Peyer's patch (tissue), 4 donors: ENCODE results near the gene CBLB. TPM values are rescaled to one million over a fixed set of nuclear protein-coding genes. Genes with fewer than 3 reads are reported as not detected.

Experiments
- DNase-seq, 3 donors: peaks; one replicate each; pipeline ENCODE4 v3.0.0-alpha.2; 2017 to 2019
- H3K27ac ChIP-seq, 4 donors: fragments of 200-600 bp; sonication (generic); one replicate each; pipeline ENCODE4 v1.5.1; 2016 to 2019
- H3K27me3 ChIP-seq, 2 donors: fragments of 200-600 bp; sonication (generic); one replicate each; pipeline ENCODE4 v1.5.1; 2019
- H3K36me3 ChIP-seq, 3 donors: fragments of 200-600 bp; sonication (generic); one replicate each; pipeline ENCODE4 v1.5.1; 2016 to 2019
- H3K4me1 ChIP-seq, 4 donors: fragments of 200-600 bp; sonication (generic); one replicate each; pipeline ENCODE4 v1.5.1; 2016 to 2019
- H3K4me3 ChIP-seq, 4 donors: fragments of 200-600 bp; sonication (generic); 1 replicate in 3 of 4; 2 replicates in 1 of 4; pipeline ENCODE4 v1.5.1; 2016 to 2019; ENCODE audit warnings: mild to moderate bottlenecking in 1 of 4
- H3K9me3 ChIP-seq, 4 donors: fragments of 200-600 bp; sonication (generic); one replicate each; pipeline ENCODE4 v1.5.1; 2016 to 2019; ENCODE audit warnings: mild to moderate bottlenecking in 1 of 4
- POLR2A ChIP-seq, 2 donors: fragments of 450-650 bp; IDR thresholded peaks; one replicate each; pipeline ENCODE4 v1.5.1; 2017; ENCODE audit warnings: antibody characterized with exemption in 2 of 2, mild to moderate bottlenecking in 2 of 2, moderate library complexity in 2 of 2
- total RNA-seq, 4 donors: library from RNA; depleted of rRNA; stranded (reverse); fragments of >200 nt; gene quantifications; one replicate each; pipeline ENCODE4 v1.1.0, GENCODE V29; 2016
- TF ChIP-seq, protein P1 (sequence below), 6 experiments: fragments of 450-650 bp in 4 of 6; fragments of 200-600 bp in 2 of 6; sonication (generic) in 1 of 6; IDR thresholded peaks; one replicate each; pipeline ENCODE4 v1.5.1; 2017 to 2019; ENCODE audit warnings: antibody characterized with exemption in 6 of 6, mild to moderate bottlenecking in 3 of 6, moderate library complexity in 1 of 6

Gene CBLB
- total RNA-seq, 4 donors from 2014 or later, result 58.6 to 112 (median 84.5) TPM

DNA sequence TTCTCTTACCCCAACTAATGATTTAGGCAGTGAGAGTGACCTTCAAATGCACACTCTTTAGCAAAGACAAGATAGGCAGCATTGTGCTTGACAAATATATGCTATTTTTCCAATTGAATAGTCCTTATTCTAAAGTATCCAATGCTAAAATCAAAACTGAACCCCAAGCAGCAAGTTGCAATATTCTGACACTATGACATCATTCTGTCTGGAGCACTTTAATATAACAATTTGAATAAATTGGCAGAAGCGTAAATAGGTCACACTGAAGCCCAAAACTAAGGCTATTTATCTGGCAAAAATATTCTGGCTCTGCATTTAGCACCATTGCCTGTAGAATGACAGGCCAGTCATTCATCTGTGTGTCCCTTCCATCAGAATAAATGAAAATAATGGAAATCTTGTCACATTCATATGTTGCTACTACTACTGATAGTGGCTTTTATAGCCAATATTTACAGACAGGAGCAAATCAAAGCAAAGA is 2.9 kb downstream of the CBLB start:
- Histone ChIP-seq H3K27ac (peak overlapping the region in 2 of 4 donors; percentile 18 to 92), H3K36me3 (peaks cover 0 to 7% (median 0%) of the 10 kb centered on the region in 3 donors), H3K9me3 (no peaks in the 10 kb centered on the region), H3K27me3 (no peaks in the 10 kb centered on the region), H3K4me3 (peak overlapping the region; percentile 5 to 96 (median 82)), H3K4me1 (peaks cover 0 to 24% (median 9%) of the 10 kb centered on the region in 4 donors)
- TF ChIP-seq, protein P1, sequence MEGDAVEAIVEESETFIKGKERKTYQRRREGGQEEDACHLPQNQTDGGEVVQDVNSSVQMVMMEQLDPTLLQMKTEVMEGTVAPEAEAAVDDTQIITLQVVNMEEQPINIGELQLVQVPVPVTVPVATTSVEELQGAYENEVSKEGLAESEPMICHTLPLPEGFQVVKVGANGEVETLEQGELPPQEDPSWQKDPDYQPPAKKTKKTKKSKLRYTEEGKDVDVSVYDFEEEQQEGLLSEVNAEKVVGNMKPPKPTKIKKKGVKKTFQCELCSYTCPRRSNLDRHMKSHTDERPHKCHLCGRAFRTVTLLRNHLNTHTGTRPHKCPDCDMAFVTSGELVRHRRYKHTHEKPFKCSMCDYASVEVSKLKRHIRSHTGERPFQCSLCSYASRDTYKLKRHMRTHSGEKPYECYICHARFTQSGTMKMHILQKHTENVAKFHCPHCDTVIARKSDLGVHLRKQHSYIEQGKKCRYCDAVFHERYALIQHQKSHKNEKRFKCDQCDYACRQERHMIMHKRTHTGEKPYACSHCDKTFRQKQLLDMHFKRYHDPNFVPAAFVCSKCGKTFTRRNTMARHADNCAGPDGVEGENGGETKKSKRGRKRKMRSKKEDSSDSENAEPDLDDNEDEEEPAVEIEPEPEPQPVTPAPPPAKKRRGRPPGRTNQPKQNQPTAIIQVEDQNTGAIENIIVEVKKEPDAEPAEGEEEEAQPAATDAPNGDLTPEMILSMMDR (IDR thresholded peaks at IDR 0.05), result no peak
- TF ChIP-seq POLR2A (IDR thresholded peaks at IDR 0.05), result no peak
- DNase-seq, result no peak

DNA sequence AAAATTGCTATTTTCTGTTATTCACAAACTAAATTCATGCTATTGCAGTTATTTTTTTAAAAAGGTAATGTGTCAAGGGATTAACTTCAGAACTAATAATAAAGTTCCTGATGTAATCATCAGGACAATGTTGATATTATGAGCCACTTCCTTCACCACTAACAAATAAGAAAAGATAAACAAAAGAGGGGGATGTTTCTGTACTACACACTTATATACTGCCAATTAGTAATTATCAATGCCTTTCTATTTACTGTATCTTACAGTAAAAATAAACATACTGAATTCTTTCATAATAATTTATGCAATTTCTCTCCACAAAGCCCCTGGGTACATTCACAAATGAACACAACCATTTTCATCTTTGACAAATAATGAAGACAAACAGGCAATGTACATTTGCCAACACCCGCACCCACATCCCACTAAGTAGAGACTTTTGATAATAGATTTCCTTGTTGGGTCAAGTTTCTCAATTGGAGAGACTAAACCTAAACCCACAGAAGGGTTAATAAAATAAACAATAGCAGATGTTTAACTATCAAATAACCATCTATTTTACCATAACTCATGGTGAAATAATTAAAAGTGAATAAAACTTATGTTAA is 3.7 kb downstream of the CBLB start:
- peak overlapping the region in 1 of 4 donors; percentile 6 for H3K27ac ChIP-seq
- no peak for DNase-seq
- H3K9me3 ChIP-seq, result no peaks in the 10 kb centered on the region
- no peak for TF ChIP-seq POLR2A (IDR thresholded peaks at IDR 0.05)
- TF ChIP-seq, protein P1 (IDR thresholded peaks at IDR 0.05), result no peak
- no peaks in the 10 kb centered on the region for H3K27me3 ChIP-seq
- peaks cover 0 to 16% (median 9%) of the 10 kb centered on the region in 4 donors for H3K4me1 ChIP-seq
- peaks cover 0 to 13% (median 0%) of the 10 kb centered on the region in 3 donors for H3K36me3 ChIP-seq
- H3K4me3 ChIP-seq, result peak overlapping the region in 2 of 4 donors; percentile 14 to 83

DNA sequence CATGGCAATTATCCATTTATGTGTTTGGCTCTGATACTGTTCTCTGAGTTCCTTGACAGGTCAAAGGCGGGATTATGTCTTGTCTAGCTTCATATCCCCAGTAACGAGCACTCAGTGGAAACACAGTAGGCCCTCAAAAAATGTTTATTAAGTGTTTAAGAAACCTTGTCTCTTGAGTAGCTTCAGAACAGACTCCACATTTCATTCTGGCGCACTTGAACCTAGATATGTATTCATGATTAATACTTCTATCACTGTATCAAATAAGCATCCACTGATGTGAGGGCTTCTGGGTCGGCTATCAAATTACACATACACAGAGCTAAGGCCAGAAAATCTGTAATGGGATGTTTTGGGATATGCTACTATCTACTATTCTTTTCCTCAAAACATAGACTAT is 4.6 kb downstream of the CBLB start:
- TF ChIP-seq, protein P1 (IDR thresholded peaks at IDR 0.05), result no peak
- TF ChIP-seq POLR2A (IDR thresholded peaks at IDR 0.05), result no peak
- H3K4me3 ChIP-seq, result no peak overlapping the region
- H3K9me3 ChIP-seq, result no peaks in the 10 kb centered on the region
- DNase-seq, result no peak
- H3K36me3 ChIP-seq, result peaks cover 0 to 23% (median 0%) of the 10 kb centered on the region in 3 donors
- peaks cover 0 to 15% (median 10%) of the 10 kb centered on the region in 4 donors for H3K4me1 ChIP-seq
- peak overlapping the region in 1 of 4 donors; percentile 23 for H3K27ac ChIP-seq
- H3K27me3 ChIP-seq, result no peaks in the 10 kb centered on the region

DNA sequence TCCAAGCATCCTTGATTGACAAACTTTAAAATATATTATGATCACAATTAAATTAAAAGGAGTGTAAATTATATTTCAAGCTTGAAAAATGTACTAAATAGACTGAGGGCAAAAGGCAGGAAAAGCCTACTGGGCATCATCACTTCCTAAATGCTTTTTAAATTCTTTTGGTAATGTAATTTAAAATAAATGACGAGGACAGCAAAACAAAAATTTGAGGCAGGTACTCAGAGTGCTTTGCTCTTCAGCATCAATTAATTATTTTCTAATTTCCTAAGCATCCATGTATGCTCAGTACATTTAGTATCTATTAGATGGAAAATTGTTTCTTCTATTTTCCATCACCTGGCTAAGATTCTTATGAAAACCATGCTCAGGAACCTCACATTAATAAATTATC is 5.2 kb downstream of the CBLB start:
- H3K4me3 ChIP-seq, result no peak overlapping the region
- H3K9me3 ChIP-seq, result no peaks in the 10 kb centered on the region
- DNase-seq, result no peak
- TF ChIP-seq, protein P1 (IDR thresholded peaks at IDR 0.05), result no peak
- no peak for TF ChIP-seq POLR2A (IDR thresholded peaks at IDR 0.05)
- no peaks in the 10 kb centered on the region for H3K27me3 ChIP-seq
- peaks cover 0 to 24% (median 0%) of the 10 kb centered on the region in 3 donors for H3K36me3 ChIP-seq
- H3K4me1 ChIP-seq, result peaks cover 0 to 15% (median 10%) of the 10 kb centered on the region in 4 donors
- H3K27ac ChIP-seq, result peak overlapping the region in 1 of 4 donors; percentile 23

DNA sequence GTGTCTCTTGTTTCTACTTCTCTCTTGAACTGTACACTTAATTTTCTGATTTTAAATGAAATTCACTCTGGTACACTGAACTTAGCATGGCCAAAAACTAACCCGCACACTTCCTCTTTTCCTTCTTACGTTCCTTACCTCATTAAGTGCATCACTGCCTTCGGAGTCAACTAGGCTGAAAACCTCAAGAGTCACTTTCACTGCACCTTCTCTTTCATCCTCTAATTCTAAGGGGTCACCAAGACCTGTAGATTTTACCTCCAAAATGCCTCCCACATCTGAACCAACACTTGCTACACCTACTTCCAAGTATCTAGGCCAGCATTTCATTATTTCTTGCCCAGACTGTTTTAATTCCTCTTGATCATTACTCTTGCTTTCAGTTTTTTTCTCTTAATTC is 6.6 kb downstream of the CBLB start:
- Histone ChIP-seq H3K9me3 (no peaks in the 10 kb centered on the region), H3K27ac (no peak overlapping the region), H3K36me3 (peaks cover 0 to 31% (median 0%) of the 10 kb centered on the region in 3 donors), H3K4me3 (no peak overlapping the region), H3K27me3 (no peaks in the 10 kb centered on the region), H3K4me1 (peaks cover 0 to 15% (median 10%) of the 10 kb centered on the region in 4 donors)
- DNase-seq, result peak in 1 of 3 donors; percentile 44
- TF ChIP-seq, protein P1 (IDR thresholded peaks at IDR 0.05), result no peak
- TF ChIP-seq POLR2A (IDR thresholded peaks at IDR 0.05), result no peak
